GM20431 (cell line): ENCODE data around the gene PON3.
"Not testable (repeated sequence)": the region's sequence is repeated elsewhere in the genome, so short reads cannot be mapped to it uniquely, and the experiment has no call there.

Experiments used
- in situ Hi-C: fragments of 300-500 bp; cut with MseI, MboI; formaldehyde crosslinking; loops from one replicate; pipeline ENCODE4 v1.15.0; 2020; ENCODE audit warnings: low sequenced_read_pairs; ENCODE audit not compliant: unreplicated experiment

Gene PON3

DNA sequence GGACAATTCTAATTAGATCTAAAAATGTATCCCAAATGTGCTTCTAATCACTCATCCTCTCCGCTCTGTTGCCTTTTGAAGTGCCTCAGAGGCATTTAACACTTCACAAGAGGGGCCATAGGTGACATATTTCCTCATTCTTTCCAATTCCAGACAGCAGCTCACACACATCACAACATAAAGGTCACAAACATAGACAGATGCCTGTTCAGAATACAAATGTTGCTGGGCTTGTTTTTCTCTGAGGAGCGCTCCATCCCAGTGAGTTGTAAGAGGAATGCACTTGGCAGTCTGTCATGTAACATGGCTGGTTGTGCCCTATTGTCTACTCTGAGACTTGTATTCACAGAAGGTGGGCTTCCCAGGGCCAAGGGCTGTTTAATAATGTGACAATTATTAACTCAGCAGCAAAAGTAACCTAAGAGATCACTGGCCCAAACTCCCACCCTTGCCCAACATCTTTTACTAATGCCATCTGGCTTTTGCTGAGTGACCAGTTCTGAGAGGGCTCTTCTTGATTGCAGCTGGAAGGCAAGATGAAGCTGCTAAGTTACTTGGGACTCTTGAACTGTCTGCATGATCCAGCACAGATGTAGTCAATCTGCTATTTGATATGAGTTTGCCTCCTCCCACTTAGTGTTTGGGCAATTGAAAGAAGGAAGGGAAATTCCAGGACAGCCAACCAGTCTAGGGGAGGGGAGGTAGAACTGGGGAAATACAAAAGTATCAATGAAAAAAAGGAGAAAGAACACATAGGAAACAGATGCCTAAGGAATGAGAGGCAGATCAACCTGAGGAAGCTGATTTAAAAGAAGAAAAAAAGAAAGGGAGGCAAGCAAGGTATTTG lies 25.0 kb upstream of the PON3 start:
- in situ Hi-C loops = no loop called here

DNA sequence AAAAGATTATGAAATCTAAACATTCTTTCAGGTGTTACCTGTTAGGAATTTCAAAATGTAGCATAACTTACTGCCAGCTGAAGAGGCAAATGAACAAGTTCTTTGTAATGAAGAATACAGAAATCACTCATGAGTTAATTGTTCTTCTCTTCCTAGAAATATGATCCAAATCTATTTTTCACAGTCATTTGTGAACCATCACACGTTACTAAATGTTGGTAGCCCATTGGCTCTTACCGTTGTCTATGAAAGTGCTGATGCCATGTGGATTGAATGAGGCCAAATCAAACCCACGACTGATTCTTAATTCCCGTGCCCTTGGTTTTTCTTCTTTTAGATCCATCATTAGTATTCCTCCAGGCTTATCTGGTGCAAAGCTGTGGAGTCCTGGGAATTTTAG lies 15.9 kb upstream of the PON3 start:
- in situ Hi-C loops = no loop called here

DNA sequence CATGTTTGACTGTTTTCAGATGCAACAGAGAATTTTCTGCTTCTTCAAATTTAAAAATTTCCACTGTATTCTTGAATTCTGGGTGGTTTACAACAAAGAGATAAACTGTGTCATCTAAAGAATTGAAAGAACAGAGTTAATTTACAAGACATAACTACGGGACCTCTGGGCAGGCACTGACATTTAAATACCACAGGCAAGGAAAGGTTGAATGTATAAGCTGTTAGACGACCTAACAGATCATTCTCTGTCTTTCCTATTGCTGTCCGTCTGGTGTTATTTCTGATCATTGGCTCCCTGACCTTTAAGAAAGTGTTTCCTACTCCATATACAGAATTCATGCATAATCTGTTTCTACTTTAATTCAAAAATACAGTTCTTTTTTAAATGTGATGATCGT lies 15.5 kb upstream of the PON3 start:
- in situ Hi-C loops = no loop called here

DNA sequence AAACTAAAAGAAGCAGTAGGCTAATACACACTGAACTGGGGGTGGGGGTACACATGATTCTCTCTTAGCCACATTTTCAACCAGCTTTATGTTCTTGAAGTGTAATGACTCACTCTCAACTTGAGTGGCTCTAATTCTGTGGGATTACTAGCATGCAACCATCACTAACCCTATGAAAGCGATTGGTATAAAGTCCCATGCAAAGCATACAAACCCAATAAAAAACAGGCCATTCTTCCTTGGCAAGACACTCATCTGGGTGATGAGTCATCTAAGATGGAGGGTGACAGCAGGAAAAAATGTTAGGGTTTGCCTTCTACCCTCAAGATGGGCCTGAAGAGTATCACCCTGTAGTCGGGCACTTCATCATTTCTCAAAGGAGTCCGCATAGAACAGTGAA lies 14.9 kb upstream of the PON3 start:
- in situ Hi-C loops = no loop called here

DNA sequence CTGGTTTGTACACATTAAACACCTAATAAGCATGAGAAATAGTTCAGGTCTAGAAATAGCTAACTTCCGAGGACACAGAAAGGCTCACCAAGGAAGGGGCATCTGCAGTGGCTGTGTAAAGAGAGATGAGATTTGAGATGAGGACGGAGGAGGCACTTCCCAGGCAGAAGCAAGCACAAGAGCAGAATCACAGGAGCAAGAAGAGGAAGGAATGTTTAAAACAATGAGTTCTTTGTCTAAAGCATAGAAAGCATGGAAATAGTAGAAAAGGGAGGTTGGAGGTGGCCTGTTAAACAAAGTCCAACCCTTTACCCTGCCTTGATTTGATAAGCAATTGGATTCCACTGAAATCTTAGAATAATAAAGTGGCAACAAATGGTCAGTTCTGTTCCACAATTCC lies 11.6 kb upstream of the PON3 start:
- in situ Hi-C loops = no loop called here

DNA sequence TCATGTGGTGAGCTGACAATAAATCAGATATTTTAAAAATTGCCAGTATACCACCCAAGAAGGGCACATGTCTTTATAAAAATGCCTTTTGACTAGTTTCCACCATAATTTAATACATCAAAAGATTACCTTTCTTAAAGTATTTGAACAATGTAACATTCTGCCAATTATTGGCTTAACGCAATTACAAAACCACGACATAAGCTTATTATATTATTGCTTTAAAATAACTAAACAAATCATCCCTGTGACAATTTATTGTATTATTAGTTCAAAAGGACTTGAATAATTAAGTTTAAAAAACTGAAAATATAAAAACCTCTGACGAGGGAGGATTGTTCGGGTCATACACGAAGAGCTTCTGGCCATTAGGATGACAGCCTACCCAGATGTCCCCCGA lies 9.6 kb upstream of the PON3 start:
- in situ Hi-C loops = no loop called here

DNA sequence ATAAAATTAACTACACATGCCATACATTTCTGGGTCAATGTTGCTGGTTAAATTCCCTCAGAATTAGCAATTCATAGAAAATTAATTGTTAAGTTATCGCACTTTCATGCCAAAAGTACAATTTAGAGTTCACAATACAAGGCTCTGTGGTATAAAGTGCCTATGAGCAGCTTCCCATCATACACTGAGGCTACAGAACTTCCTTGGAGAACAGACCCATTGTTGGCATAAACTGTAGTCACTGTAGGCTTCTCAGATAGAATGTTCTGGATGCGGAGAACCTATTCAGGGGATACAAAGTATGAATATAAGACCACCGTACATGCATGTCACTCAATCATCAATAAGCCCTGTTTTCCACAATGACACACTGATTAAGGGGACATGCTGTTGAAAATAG lies 9.0 kb upstream of the PON3 start:
- in situ Hi-C loops = no loop called here

DNA sequence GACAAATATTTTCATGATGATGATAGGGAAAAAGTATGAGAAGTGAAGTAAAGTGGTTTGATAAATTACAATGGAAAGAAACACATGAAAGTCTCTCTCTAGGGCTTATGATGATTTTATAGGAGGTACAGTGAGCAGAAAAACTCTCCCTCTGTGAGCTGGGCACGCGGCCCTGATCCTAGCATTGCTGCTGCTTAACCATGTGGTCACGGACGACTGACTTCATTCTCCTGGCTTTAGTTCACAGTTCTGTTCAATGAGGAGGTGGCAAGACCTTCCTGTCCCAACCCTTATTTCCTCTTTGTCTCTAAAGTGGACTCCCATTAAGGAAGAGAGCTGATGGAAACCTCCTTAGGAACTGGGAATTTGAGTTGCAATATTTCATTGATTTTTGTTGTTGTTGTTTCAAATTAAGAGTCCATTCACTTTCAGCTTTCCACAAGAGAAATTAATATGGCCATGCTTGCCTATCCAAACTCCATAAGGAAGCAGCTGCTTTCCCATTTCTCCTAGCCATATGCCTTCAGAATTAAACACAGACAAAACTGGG lies 8.2 kb upstream of the PON3 start:
- in situ Hi-C loops = no loop called here

DNA sequence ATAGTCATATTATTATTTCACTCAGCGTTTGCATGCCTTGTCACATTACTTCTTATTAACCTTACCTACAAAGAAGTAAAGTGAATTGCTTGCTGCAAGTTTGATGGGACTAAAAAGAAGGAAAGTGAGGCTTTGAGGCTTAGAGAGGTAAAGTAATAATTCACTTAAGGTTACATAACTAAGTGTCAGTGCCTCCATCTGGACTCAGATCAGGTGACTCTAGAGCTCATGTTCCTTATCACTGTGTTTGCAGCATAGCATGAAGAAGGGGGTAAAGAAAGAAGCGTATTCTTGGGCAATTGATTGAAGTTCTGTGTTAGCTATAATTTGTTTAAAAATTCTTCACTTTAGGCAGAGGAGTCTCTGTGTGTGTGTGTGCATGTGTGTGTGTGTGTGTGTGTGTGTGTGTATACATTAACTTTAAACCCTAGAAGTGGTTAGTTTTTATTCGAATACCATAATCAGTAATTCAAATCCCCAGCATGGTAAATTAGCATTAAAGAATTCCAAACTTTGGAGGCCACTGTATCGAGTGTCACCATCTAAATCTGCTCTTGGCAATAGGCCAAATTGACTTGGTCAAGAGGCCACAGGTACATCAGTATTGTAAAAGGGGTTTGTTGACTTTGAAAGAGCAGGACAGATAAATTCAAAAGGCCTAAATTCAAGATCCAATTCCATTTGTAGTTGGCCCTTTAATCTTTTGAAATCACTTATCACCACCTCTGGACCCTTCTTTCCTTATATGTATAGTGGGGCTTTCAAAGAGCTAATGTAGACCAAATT lies 2.2 kb upstream of the PON3 start:
- in situ Hi-C loops = no loop called here

DNA sequence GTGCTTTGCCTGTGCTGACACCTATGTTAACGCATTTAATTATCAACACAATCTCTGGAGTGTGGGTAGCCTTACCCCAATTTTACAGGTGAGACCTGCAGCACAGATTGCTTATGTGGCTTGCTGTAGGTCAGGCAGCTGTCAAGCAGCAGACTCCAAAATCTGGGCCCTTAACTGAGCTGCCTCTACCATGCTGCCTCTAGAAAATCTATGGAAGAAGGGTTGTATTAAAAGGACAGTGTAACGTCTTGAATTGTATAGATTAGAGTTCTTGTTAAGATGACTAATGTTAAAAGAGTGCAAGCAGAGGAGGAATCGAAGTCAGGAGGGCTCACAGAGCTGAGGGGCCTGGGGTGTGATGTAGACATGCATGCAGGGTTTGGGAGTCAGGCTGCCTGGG lies 1.2 kb upstream of the PON3 start:
- in situ Hi-C loops = no loop called here

DNA sequence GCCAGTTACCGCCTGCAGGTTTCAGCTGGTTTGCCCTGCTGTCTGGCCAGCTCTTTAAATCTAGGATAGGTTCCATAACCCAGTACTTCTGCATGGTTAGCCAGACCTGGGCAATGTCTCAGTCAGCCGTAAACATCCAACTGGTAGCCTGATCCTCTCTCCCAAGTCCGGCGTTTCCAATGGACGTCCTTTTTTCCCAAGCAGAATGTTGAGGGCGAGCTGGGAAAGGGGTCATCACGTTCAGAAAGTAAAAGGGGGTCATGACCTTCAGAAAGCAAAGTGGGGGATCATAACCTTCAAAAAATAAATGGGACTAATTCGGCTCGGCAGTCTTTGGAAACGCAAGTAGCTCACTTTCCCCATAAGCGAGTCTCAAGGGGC lies 430 bp downstream of the PON3 start:
- in situ Hi-C loops = no loop called here

DNA sequence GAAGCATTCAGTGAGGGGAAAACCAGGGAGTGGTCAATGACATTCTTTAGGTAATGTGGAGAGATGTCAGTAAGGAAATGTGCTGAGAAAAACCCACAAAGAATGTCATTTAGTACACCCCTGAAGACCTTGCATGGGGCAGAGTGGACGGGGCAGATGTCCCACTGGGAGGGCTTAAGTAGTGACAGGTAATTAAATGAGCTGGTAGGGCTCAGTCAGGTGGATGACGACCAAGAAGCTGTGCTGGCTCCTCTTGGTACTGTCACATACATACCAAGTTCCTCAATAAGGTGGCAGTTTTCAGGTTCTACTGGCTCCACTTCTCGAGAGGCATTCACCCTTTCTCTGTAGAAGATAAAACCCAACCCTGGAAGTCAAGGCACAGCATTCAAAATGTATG lies 1.8 kb downstream of the PON3 start:
- in situ Hi-C loops = no loop called here

DNA sequence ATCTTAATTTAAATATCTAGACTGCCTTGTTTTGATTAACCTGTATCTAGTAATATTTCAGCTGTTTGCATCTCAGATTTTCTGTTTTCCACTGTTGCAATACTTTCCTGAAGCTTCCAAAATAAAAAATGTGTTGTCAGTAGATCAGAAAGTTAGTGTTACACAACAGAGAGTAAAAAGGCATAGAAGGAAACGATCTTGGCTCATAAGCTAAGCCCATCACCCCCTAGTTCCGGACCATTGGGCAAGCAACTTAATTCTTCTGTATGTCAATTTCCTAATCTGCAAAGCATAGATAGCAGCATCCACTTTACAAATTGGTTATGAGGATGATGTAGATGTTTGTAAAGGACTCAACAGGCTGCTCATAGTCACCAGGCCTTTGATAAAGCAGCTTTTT lies 4.4 kb downstream of the PON3 start:
- in situ Hi-C loops = no loop called here

DNA sequence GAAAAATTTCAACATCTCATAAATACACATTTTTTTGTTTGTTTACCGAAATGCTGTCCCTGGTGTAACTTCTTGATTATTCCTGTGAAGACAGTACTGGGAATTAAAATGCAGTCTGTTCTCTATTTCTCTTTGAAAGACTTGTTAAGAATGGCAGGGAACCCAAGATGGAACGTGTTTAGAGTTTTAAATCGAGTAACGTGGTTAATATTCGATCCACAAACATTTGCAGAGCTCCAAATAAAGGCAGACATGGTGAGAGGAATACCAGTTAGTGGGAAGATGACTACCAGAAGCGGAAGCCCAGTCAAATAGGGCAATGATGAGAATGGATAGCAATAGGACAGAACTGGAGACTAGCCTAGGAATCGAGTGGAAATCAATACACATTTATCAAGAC lies 6.7 kb downstream of the PON3 start:
- in situ Hi-C loops = no loop called here

DNA sequence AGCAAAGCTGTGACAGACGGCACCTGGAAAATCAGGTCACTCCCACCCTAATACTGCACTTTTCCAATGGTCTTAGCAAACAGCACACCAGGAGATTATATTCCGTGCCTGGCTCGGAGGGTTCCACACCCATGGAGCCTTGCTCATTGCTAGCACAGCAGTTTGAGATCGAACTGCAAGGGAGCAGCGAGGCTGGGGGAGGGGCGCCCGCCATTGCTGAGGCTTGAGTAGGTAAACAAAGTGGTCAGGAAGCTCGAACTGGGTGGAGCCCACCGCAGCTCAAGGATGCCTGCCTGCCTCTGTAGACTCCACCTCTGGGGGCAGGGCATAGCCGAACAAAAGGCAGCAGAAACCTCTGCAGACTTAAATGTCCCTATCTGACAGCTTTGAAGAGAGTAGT lies 16.7 kb downstream of the PON3 start:
- in situ Hi-C loops = not testable (repeated sequence)

DNA sequence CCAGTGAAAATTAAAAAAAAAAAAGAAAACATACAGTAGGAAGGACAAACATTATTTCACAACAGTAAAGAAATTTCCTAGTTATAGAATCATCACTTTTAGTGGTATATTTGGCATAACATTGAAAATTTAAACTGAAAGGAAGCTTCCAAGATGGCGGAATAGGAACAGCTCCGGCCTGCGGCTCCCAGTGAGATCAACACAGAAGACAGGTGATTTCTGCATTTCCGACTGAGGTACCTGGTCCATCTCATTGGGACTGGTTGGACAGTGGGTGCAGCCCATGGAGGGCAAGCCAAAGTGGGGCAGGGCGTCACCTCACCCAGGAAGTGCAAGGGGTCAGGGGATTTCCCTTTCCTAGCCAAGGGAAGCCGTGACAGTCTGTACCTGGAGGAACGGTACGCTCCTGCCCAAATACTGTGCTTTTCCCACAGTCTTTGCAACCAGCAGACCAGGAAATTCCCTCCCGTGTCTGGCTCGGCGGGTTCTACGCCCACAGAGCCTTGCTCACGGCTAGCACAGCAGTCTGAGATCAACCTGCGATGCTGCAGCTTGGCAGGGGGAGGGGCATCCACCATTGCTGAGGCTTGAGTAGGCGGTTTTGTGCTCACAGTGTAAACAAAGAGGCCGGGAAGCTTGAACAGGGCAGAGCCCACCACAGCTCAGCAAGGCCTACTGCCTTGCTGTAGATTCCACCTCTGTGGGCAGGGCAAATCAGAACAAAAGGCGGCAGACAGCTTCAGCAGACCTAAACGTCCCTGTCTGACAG lies 19.4 kb downstream of the PON3 start:
- in situ Hi-C loops = no loop called here

DNA sequence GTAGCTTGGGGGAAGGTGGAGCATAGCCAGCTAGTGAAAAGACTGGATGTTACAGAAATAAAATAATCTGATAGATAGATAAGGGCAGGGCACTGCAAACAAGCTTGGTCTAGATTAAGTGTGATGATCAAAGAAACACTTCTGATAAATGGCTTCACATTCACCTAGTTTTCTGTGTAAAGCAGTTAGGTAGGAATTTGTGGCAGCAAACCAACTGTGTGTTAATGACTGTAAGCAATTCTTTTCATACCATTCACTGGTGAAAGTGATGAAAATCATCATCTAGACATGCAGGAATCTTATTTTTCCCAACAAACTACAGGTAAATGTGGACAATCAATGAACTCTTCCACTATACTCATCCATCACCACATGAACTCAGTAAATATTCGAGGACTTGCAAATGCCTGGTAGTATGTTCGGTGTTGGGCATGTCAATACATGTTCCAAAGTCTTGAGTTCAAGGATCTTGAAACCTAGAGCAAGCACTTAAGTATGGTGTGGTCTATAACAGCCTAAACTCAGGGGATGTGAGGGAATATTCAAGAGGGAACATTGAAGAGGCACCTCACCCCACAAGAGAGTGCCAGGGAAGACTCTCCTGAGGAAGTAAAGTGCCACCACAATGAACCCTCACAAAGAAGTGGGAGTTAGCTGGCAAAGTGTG lies 20.5 kb downstream of the PON3 start:
- in situ Hi-C loops = no loop called here

DNA sequence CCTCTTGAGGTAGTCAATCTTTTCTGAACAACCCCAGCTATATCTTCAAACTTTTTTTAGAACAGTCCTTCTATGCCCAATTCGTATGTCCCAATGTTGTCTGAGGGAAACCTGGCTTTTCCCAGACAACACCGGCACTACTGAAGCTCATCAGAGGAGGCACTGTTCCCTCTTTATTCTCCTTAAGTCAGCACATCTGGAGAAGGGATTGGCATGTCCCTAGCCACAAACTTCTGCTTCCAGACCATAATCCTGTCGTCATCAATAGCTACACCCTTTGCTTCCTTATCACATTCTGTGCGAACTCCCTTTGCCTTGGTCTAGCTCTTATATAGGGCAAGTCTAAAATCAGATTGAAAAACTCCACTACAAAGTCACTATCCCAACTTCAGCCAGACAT lies 22.9 kb downstream of the PON3 start:
- in situ Hi-C loops = no loop called here

DNA sequence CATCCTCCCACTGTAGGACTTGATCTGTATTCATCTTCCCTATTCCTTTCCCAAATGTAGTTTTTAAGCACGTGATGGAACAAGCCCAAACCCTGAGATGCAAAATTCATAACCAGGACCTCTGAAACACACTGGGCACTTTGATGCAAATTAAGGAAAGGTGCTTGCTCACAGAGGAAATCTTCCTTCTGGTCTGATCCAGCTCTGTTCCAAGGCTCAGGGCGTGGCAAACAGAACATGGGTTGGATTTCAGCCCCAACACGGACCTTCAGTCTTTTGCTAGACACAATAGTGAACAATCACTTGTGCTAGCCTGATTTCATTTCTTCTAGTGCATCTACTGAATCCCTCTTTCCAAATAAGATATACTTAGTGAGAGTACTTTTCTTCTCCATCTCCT lies 27.9 kb downstream of the PON3 start:
- in situ Hi-C loops = no loop called here

DNA sequence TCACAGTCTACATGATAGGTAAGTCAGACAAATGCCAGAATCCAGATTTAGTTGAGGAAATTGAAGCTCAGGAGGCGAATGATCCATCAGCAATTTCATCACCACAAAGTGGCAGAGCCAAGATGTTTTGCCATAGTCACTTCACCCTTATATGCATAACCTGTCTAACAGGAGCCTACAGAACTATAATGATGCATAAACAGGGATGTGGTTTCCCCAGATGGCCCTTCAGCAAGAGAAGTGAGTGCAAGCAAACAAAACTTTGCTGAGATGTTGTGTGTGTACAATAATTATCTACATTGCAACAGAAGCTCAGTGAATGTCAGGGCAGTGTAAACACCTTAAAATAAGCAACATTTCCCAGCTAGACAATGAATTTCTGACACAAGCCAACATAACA lies 28.6 kb downstream of the PON3 start:
- in situ Hi-C loops = no loop called here
